ENCODE results near the gene SLC5A10.

DNA sequence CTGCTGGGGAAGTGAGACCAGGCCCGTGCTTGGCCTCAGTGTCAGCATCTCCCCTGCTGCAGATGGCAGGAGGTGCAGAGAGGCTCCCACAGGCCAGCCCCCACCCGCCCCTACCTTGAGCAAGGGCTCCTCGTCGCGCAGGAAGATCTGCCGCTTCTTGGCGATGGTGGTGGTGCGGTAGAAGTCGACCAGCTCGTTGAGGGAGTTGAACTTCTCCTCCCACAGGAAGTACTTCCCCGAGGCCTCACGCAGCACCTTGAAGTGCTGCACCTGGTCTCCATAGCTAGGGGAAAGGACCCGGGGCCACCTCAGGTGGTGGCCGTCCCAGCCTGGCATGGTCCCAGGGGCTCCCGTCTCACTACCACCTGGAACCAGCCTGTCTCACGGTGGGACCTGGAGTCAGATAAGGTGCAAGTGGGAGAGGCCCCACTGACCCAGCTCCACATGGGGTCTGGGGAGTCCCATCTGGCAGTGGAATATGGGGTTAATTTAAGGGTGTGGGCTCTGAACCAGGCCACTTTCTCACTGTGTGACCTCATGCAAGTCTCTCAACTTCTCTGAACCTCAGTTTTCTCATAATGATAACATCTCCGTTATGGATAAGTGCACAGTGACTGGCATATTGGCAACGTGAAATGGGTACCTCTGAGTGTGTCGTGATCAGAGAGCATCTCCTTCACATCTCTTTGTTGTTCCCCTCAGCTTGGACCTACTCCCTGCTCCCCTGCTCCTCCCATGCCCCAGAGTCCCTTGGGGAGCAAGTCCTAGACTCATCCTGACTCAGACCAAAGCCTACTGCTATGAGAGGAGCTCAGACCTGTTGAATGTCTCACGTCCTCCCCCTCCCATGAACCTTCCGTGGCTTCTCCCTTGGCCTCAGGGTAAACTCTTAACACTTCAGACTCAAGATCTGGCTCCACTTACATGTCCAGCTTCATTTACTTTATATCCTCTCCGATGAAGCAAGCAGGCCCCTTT is 72.4 kb downstream of the SLC5A10 start:
- TF ChIP-seq CTCF (IDR thresholded peaks at IDR 0.05) (no peak), POLR2AphosphoS5 (IDR thresholded peaks at IDR 0.05; ENCODE audit: low read depth, low read length) (no peak), GABPA (IDR thresholded peaks at IDR 0.05; ENCODE audit: low read depth) (no peak), FOXJ3 (CRISPR knock-in tag; IDR thresholded peaks at IDR 0.05) (no peak), RAD21 (IDR thresholded peaks at IDR 0.05; ENCODE audit: low read length) (no peak), USF2 (IDR thresholded peaks at IDR 0.05; ENCODE audit: borderline replicate concordance, low read depth, low read length) (no peak), RCOR1 (IDR thresholded peaks at IDR 0.05; ENCODE audit: low read length) (no peak), EP300 (IDR thresholded peaks at IDR 0.05; ENCODE audit: borderline replicate concordance in 1 of 2, low read depth in 1 of 2, low read length in 1 of 2) (no peak), FOXM1 (IDR thresholded peaks at IDR 0.05; ENCODE audit: low read depth) (no peak), IRF3 (IDR thresholded peaks at IDR 0.05; ENCODE audit: low read depth, low read length) (no peak), CHD2 (IDR thresholded peaks at IDR 0.05; ENCODE audit: low read length, partially characterized antibody) (no peak)
